ENCODE results near the gene CNTNAP2. TPM values are rescaled to one million over a fixed set of nuclear protein-coding genes. Genes with fewer than 3 reads are reported as not detected.
"Not testable (repeated sequence)": the region's sequence is repeated elsewhere in the genome, so short reads cannot be mapped to it uniquely, and the experiment has no call there.

The CNTNAP2 gene
- polyA plus RNA-seq, 2 donors = 0.41 to 0.48 TPM

DNA sequence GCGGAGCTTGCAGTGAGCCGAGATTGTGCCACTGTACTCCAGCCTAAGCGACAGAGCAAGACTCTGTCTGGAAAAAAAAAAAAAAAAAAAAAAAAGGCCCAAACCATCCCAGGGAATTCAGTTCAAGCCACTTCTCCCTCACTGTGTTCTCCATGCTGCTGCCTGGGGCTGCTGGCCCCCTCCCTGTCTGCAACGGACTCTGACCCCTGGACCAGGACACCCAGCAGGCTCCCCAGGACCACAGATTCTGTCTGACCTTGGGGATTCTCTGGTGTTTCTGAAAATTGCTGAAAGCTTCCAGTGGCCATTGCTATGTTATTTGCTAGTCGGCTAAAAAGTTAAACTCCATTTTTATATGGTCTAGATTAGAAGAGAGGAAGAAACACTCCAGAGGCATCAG, 2212.3 kb downstream of the CNTNAP2 start:
- Histone ChIP-seq H3K27me3 (ENCODE audit: control insufficient read depth in 1 of 2, insufficient read depth in 2 of 2, low read length in 2 of 2) (no peaks in the 10 kb centered on the region), H3K9me3 (ENCODE audit: control insufficient read depth in 2 of 2, insufficient read depth in 1 of 2, low read depth in 1 of 2, low read length in 1 of 2) (peaks cover 0 to 9% of the 10 kb centered on the region in 2 donors), H3K27ac (ENCODE audit: low read depth in 2 of 2, low read length in 1 of 2) (no peak overlapping the region), H3K36me3 (ENCODE audit: control insufficient read depth in 2 of 2, insufficient read depth in 2 of 2, low read length in 1 of 2) (no peaks in the 10 kb centered on the region), H3K4me1 (ENCODE audit: control insufficient read depth in 2 of 2, insufficient read depth in 2 of 2, low read length in 1 of 2) (no peaks in the 10 kb centered on the region), H3K4me3 (ENCODE audit: low read depth in 1 of 2, low read length in 2 of 2) (no peak overlapping the region)
- WGBS, 2 donors = 85 to 90% methylated on average over 5 of the region's 5 CpGs

DNA sequence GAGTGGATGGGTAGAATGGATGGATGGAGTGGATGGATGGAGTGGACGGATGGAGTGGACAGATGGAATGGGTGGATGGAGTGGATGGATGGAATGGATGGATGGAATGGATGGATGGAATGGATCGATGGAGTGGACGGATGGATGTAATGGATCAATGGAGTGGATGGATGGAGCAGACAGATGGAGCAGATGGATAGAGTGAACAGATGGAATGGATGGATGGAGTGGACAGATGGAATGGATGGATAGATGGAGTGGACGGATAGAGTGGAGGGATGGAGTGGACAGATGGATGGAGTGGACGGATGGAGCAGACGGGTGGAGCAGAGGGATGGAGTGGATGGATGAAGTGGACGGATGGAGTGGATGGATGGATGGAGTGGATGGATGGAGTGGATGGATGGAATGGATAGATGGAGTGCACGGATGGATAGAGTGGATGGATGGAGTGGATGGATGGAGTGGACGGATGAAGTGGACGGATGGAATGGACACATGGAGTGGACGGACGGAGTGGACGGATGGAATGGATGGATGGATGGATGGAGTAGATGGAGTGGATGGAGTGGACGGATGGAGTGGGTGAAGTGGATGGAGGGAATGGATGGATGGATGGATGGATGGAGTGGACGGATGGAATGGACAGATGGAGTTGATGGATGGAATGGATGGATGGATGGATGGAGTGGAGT, 2213.7 kb downstream of the CNTNAP2 start:
- peaks cover 0 to 9% of the 10 kb centered on the region in 2 donors for H3K9me3 ChIP-seq (ENCODE audit: control insufficient read depth in 2 of 2, insufficient read depth in 1 of 2, low read depth in 1 of 2, low read length in 1 of 2)
- no peaks in the 10 kb centered on the region for H3K36me3 ChIP-seq (ENCODE audit: control insufficient read depth in 2 of 2, insufficient read depth in 2 of 2, low read length in 1 of 2)
- 89 to 96% methylated on average over 15 of the region's 15 CpGs for WGBS, 2 donors
- H3K4me1 ChIP-seq (ENCODE audit: control insufficient read depth in 2 of 2, insufficient read depth in 2 of 2, low read length in 1 of 2) = no peaks in the 10 kb centered on the region
- H3K27me3 ChIP-seq (ENCODE audit: control insufficient read depth in 1 of 2, insufficient read depth in 2 of 2, low read length in 2 of 2) = no peaks in the 10 kb centered on the region
- no peak overlapping the region for H3K27ac ChIP-seq (ENCODE audit: low read depth in 2 of 2, low read length in 1 of 2)
- no peak overlapping the region for H3K4me3 ChIP-seq (ENCODE audit: low read depth in 1 of 2, low read length in 2 of 2)

DNA sequence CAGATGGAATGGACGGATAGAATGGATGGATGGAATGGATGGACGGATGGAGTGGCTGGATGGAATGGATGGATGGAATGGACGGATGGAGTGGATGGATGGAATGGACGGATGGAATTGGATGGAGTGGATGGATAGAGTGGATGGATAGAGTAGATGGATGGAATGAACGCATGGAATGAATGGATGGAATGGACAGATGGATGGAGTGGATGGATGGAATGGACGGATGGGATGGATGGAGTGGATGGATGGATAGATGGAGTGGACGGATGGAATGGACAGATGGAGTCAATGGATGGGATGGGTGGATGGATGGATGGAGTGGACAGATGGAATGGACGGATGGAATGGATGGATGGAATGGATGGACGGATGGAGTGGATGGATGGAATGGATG, 2214.2 kb downstream of the CNTNAP2 start:
- Histone ChIP-seq H3K9me3 (ENCODE audit: control insufficient read depth in 2 of 2, insufficient read depth in 1 of 2, low read depth in 1 of 2, low read length in 1 of 2) (peaks cover 0 to 9% of the 10 kb centered on the region in 2 donors), H3K27ac (ENCODE audit: low read depth in 2 of 2, low read length in 1 of 2) (no peak overlapping the region), H3K27me3 (ENCODE audit: control insufficient read depth in 1 of 2, insufficient read depth in 2 of 2, low read length in 2 of 2) (no peaks in the 10 kb centered on the region), H3K4me3 (ENCODE audit: low read depth in 1 of 2, low read length in 2 of 2) (no peak overlapping the region), H3K36me3 (ENCODE audit: control insufficient read depth in 2 of 2, insufficient read depth in 2 of 2, low read length in 1 of 2) (no peaks in the 10 kb centered on the region), H3K4me1 (ENCODE audit: control insufficient read depth in 2 of 2, insufficient read depth in 2 of 2, low read length in 1 of 2) (no peaks in the 10 kb centered on the region)
- 90 to 91% methylated on average over 9 of the region's 9 CpGs for WGBS, 2 donors

DNA sequence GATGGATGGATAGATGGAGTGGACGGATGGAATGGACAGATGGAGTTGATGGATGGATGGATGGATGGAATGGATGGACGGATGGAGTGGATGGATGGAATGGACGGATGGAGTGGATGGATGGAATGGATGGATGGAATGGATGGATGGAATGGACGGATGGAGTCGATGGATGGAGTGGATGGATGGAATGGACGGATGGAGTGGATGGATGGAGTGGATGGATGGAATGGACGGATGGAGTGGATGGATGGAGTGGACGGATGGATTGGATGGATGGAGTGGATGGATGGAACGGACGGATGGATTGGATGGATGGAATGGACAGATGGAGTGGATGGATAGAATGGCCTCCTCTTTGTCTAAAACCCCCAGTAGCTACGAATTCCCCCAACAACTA, 2214.9 kb downstream of the CNTNAP2 start:
- H3K27me3 ChIP-seq (ENCODE audit: control insufficient read depth in 1 of 2, insufficient read depth in 2 of 2, low read length in 2 of 2); H3K36me3 ChIP-seq (ENCODE audit: control insufficient read depth in 2 of 2, insufficient read depth in 2 of 2, low read length in 1 of 2); H3K9me3 ChIP-seq (ENCODE audit: control insufficient read depth in 2 of 2, insufficient read depth in 1 of 2, low read depth in 1 of 2, low read length in 1 of 2); H3K27ac ChIP-seq (ENCODE audit: low read depth in 2 of 2, low read length in 1 of 2); H3K4me1 ChIP-seq (ENCODE audit: control insufficient read depth in 2 of 2, insufficient read depth in 2 of 2, low read length in 1 of 2); H3K4me3 ChIP-seq (ENCODE audit: low read depth in 1 of 2, low read length in 2 of 2): not testable (repeated sequence)
- WGBS, 2 donors = 82% methylated on average over 11 of the region's 11 CpGs

DNA sequence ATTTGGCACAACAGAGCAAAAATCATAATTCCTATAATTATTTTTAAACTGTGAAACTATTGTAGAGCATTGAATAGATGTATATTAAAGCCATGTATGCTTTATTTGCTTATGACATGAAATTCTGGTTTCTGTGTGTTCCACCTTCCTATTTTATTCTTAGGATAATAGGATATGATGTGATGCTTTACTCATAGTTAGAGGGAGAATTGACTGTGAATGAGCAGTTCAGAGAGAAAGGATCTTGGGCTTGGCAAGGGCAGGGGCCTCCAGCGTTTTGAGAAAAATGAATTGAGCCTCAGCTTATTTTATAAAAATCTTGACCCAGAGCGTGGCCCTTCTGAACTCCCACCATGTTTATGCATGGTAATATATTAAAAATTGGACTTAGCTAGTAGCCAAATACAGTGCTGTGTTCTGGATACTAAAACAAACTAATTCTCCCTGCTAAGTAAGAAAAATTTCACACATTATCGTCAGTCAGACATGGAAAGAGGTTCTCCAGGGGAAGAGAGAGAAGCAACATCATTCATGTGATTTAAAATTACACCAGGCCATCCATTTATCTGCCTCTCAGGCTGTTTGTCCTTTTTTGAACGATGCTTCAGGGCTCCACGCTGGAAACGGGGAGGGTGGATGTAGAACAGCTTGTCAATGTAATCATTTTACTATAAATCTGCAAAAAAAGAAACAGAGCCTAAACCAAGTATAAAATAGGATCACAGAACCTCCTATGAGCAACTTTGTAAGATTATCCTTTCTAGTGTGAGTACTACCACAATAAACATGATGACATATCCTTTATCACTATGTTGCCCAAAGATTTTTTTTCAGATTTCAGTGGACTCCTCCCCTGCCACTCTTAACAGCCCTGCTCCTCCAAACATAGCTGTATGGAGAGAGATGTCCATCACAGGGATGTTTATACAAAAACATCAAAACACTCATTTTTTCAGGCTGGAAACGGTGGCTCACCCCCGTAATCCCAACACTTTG, 2215.9 kb downstream of the CNTNAP2 start:
- Histone ChIP-seq H3K9me3 (ENCODE audit: control insufficient read depth in 2 of 2, insufficient read depth in 1 of 2, low read depth in 1 of 2, low read length in 1 of 2) (peaks cover 0 to 11% of the 10 kb centered on the region in 2 donors), H3K27me3 (ENCODE audit: control insufficient read depth in 1 of 2, insufficient read depth in 2 of 2, low read length in 2 of 2) (no peaks in the 10 kb centered on the region), H3K36me3 (ENCODE audit: control insufficient read depth in 2 of 2, insufficient read depth in 2 of 2, low read length in 1 of 2) (no peaks in the 10 kb centered on the region), H3K27ac (ENCODE audit: low read depth in 2 of 2, low read length in 1 of 2) (no peak overlapping the region), H3K4me1 (ENCODE audit: control insufficient read depth in 2 of 2, insufficient read depth in 2 of 2, low read length in 1 of 2) (no peaks in the 10 kb centered on the region), H3K4me3 (ENCODE audit: low read depth in 1 of 2, low read length in 2 of 2) (no peak overlapping the region)
- 72 to 74% methylated on average over 8 of the region's 8 CpGs for WGBS, 2 donors

DNA sequence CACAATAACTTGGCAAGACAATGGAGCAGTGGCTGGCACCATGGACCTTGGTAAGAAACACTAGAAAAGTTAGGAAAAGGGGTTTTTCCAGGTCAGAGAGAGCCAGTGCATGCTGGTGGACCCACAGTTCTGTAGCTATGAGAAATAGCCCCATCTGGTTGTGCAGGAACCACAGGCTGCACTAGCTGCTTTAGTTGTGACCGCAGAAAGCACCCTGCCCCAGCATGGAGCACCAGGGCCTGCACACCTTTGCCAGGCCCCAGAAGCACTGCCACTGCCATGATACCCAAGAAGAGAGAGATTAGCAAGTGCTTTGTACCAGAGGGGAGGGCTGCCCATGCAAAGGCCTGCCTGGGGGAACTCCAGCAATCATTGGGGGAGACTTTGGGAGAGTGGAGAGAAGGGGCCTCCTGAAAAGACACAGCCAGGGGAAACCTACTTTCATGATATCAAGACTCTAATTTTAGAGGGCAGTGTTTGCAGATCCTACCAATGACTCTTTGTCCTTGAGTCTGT, 2217.9 kb downstream of the CNTNAP2 start:
- H3K27me3 ChIP-seq (ENCODE audit: control insufficient read depth in 1 of 2, insufficient read depth in 2 of 2, low read length in 2 of 2) = no peaks in the 10 kb centered on the region
- H3K27ac ChIP-seq (ENCODE audit: low read depth in 2 of 2, low read length in 1 of 2) = no peak overlapping the region
- no peak overlapping the region for H3K4me3 ChIP-seq (ENCODE audit: low read depth in 1 of 2, low read length in 2 of 2)
- peaks cover 0 to 11% of the 10 kb centered on the region in 2 donors for H3K9me3 ChIP-seq (ENCODE audit: control insufficient read depth in 2 of 2, insufficient read depth in 1 of 2, low read depth in 1 of 2, low read length in 1 of 2)
- no peaks in the 10 kb centered on the region for H3K4me1 ChIP-seq (ENCODE audit: control insufficient read depth in 2 of 2, insufficient read depth in 2 of 2, low read length in 1 of 2)
- H3K36me3 ChIP-seq (ENCODE audit: control insufficient read depth in 2 of 2, insufficient read depth in 2 of 2, low read length in 1 of 2) = no peaks in the 10 kb centered on the region
- WGBS, 2 donors = 89 to 90% methylated on average over 1 of the region's 1 CpG

DNA sequence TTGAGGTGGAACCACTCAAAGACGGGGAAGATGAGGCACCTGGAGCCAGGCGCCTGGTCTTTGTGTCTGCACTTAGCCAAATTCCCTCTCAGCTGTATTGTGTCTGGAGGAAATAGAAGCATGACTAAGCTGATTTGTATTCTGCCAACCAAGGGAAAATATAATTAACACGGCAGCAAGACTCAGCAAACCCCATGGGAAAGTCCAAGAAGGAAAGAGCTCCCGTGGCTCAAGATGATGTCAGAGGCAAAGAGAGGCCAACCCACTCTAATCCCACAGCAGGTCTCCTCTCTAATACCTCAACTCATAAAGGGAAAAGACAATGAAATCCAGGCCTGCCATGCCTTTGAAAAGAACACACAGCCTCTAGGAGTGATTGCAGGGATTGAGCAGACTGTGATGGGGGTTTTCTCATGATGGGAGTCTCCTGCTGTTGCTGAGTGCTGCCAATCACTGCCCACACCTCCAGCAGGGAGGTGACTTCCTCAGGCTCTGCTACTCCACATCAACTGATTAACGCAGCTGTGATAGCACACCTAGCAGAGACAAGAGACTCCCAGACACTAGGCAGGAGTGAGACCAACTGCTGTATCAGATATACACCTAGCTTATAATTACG, 2218.5 kb downstream of the CNTNAP2 start:
- WGBS, 2 donors = 31 to 40% methylated on average over 6 of the region's 6 CpGs
- Histone ChIP-seq H3K36me3 (ENCODE audit: control insufficient read depth in 2 of 2, insufficient read depth in 2 of 2, low read length in 1 of 2) (no peaks in the 10 kb centered on the region), H3K4me1 (ENCODE audit: control insufficient read depth in 2 of 2, insufficient read depth in 2 of 2, low read length in 1 of 2) (no peaks in the 10 kb centered on the region), H3K4me3 (ENCODE audit: low read depth in 1 of 2, low read length in 2 of 2) (no peak overlapping the region), H3K9me3 (ENCODE audit: control insufficient read depth in 2 of 2, insufficient read depth in 1 of 2, low read depth in 1 of 2, low read length in 1 of 2) (peaks cover 0 to 9% of the 10 kb centered on the region in 2 donors), H3K27ac (ENCODE audit: low read depth in 2 of 2, low read length in 1 of 2) (no peak overlapping the region), H3K27me3 (ENCODE audit: control insufficient read depth in 1 of 2, insufficient read depth in 2 of 2, low read length in 2 of 2) (no peaks in the 10 kb centered on the region)

DNA sequence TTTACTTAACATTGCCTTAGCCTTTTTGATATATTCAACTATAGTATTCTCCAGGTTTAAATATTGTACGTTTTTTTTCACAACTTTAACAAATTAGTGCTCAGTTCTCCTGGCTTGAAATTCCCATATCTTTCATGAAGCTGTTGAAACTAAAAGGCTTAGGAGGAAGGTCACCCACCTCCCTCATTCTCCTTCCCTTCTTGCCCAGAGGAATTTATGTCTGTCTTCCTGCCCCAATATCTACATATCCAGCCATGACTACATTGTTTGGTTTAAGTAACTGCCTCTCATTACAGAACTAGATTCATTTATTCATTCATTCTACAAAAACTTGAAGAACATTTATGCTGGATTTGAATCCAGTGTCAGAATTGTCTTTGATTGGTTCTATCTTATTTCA, 2219.2 kb downstream of the CNTNAP2 start:
- Histone ChIP-seq H3K27me3 (ENCODE audit: control insufficient read depth in 1 of 2, insufficient read depth in 2 of 2, low read length in 2 of 2) (no peaks in the 10 kb centered on the region), H3K4me3 (ENCODE audit: low read depth in 1 of 2, low read length in 2 of 2) (no peak overlapping the region), H3K9me3 (ENCODE audit: control insufficient read depth in 2 of 2, insufficient read depth in 1 of 2, low read depth in 1 of 2, low read length in 1 of 2) (peaks cover 0 to 7% of the 10 kb centered on the region in 2 donors), H3K4me1 (ENCODE audit: control insufficient read depth in 2 of 2, insufficient read depth in 2 of 2, low read length in 1 of 2) (no peaks in the 10 kb centered on the region), H3K27ac (ENCODE audit: low read depth in 2 of 2, low read length in 1 of 2) (no peak overlapping the region), H3K36me3 (ENCODE audit: control insufficient read depth in 2 of 2, insufficient read depth in 2 of 2, low read length in 1 of 2) (no peaks in the 10 kb centered on the region)
- WGBS, 2 donors = 66 to 68% methylated on average over 1 of the region's 1 CpG

DNA sequence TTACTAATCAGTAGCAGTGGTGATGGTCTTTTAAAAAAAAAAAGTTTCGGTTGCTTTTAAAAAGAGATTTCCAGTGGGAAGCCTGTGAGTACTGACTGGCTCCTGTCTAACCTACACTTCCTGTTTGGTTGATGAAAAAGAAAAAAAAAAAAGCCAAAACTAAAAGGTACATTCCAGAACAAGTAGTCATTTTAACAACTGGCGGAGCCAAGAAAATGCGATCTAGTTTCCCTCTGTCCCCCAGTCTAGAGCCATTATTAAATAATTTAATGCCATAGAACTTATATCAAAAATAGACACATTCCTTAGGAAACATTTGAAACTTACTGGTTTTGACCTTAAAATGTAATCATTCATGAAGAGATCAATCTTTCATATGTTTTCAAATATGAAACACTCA, 2219.8 kb downstream of the CNTNAP2 start:
- no peaks in the 10 kb centered on the region for H3K36me3 ChIP-seq (ENCODE audit: control insufficient read depth in 2 of 2, insufficient read depth in 2 of 2, low read length in 1 of 2)
- 56 to 57% methylated on average over 3 of the region's 3 CpGs for WGBS, 2 donors
- no peaks in the 10 kb centered on the region for H3K27me3 ChIP-seq (ENCODE audit: control insufficient read depth in 1 of 2, insufficient read depth in 2 of 2, low read length in 2 of 2)
- no peak overlapping the region for H3K27ac ChIP-seq (ENCODE audit: low read depth in 2 of 2, low read length in 1 of 2)
- H3K4me3 ChIP-seq (ENCODE audit: low read depth in 1 of 2, low read length in 2 of 2) = no peak overlapping the region
- no peaks in the 10 kb centered on the region for H3K4me1 ChIP-seq (ENCODE audit: control insufficient read depth in 2 of 2, insufficient read depth in 2 of 2, low read length in 1 of 2)
- H3K9me3 ChIP-seq (ENCODE audit: control insufficient read depth in 2 of 2, insufficient read depth in 1 of 2, low read depth in 1 of 2, low read length in 1 of 2) = peaks cover 0 to 3% of the 10 kb centered on the region in 2 donors
